PC-9 (cell line): ENCODE results near the gene AGAP1. TPM values are rescaled to one million over a fixed set of nuclear protein-coding genes. Genes with fewer than 3 reads are reported as not detected.

Experiments used
- BruUV-seq: library from RNA; stranded (reverse); fragments of 400-500 nt; replicated peaks from 2 replicates; lab custom pipeline; 2021; lab: Mats Ljungman, UMichigan
- CTCF ChIA-PET: fragments of 300-600 bp; sonication (Branson Sonifier 250); formaldehyde crosslinking; loops from one replicate; lab custom pipeline; 2022; ENCODE audit warnings: antibody characterized with exemption; lab: Charles Lee
- POLR2A ChIA-PET: fragments of 300-600 bp; sonication (Branson Sonifier 250); formaldehyde crosslinking; loops from one replicate; lab custom pipeline; 2022; ENCODE audit warnings: antibody characterized with exemption; ENCODE audit not compliant: unreplicated experiment; lab: Charles Lee
- DNase-seq, 2 experiments: peaks; one replicate each; pipeline versions ENCODE4 v3.0.0 to v3.0.0-alpha.2; 2015 to 2022; ENCODE audit warnings: mixed read lengths in 1 of 2
- H2AFZ ChIP-seq: fragments of 200-600 bp; sonication (generic); 2 replicates; pipeline ENCODE4 v1.8.1; 2017; ENCODE audit warnings: antibody characterized with exemption
- H3F3A ChIP-seq: fragments of 200-600 bp; sonication (generic); 2 replicates; pipeline ENCODE4 v1.8.1; 2017; ENCODE audit warnings: antibody characterized with exemption, mild to moderate bottlenecking, low read depth; ENCODE audit not compliant: insufficient read depth
- H3K27ac ChIP-seq: fragments of 200-600 bp; sonication (generic); 2 replicates; pipeline ENCODE4 v1.6.1; 2016; ENCODE audit warnings: mixed run types
- H3K27me3 ChIP-seq: fragments of 200-600 bp; sonication (generic); 2 replicates; pipeline ENCODE4 v1.6.1; 2016; ENCODE audit warnings: low read depth, mixed run types; ENCODE audit not compliant: insufficient read depth
- H3K36me3 ChIP-seq: fragments of 200-600 bp; sonication (generic); 2 replicates; pipeline ENCODE4 v1.6.1; 2016; ENCODE audit warnings: low read depth, mixed run types
- H3K4me1 ChIP-seq: fragments of 200-600 bp; sonication (generic); replicated peaks from 2 replicates; pipeline ENCODE4 v1.6.1; 2016; ENCODE audit warnings: mixed run types; ENCODE audit not compliant: insufficient read depth
- H3K4me2 ChIP-seq: fragments of 200-600 bp; sonication (generic); 2 replicates; pipeline ENCODE4 v1.6.1; 2017; ENCODE audit warnings: mixed run types
- H3K4me3 ChIP-seq: fragments of 200-600 bp; sonication (generic); 2 replicates; pipeline ENCODE4 v1.6.1; 2016; ENCODE audit warnings: mixed run types
- H3K79me2 ChIP-seq: fragments of 200-600 bp; sonication (generic); 2 replicates; pipeline ENCODE4 v1.6.1; 2017; ENCODE audit warnings: low read depth, mixed run types
- H3K9me2 ChIP-seq: fragments of 200-600 bp; sonication (generic); 2 replicates; pipeline ENCODE4 v1.8.1; 2017; ENCODE audit warnings: mild to moderate bottlenecking; ENCODE audit not compliant: insufficient read depth
- H3K9me3 ChIP-seq: fragments of 200-600 bp; sonication (generic); 2 replicates; pipeline ENCODE4 v1.8.1; 2016; ENCODE audit warnings: low read depth; ENCODE audit not compliant: insufficient read depth
- H4K20me1 ChIP-seq: fragments of 200-600 bp; sonication (generic); 2 replicates; pipeline ENCODE4 v1.8.1; 2017; ENCODE audit not compliant: insufficient read depth
- CTCF ChIP-seq: fragments of 200-600 bp; sonication (generic); conservative IDR thresholded peaks from 2 replicates; pipeline ENCODE4 v1.6.1; 2017; ENCODE audit warnings: mixed run types, antibody characterized with exemption, mild to moderate bottlenecking, moderate library complexity
- EZH2 ChIP-seq: fragments of 200-600 bp; sonication (generic); IDR thresholded peaks from 2 replicates; pipeline ENCODE4 v1.8.0; 2017; ENCODE audit warnings: antibody characterized with exemption, low read depth
- intact Hi-C: fragments of 100-400 bp; cut with micrococcal nuclease; formaldehyde crosslinking; loops from one replicate; pipeline ENCODE4 v1.10.0; 2022; ENCODE audit not compliant: unreplicated experiment
- total RNA-seq: library from RNA; stranded (reverse); gene quantifications from 2 replicates; pipeline ENCODE4 v1.2.3, GENCODE V29; 2021

The AGAP1 gene
- total RNA-seq, 1 experiment from 2014 or later = 91.4 TPM

GRCh38 chr2:235836491-235836911 is 342.7 kb downstream of the AGAP1 start:
- peak; percentile 73 to 87 for DNase-seq
- Histone ChIP-seq H3K27me3 (no peaks in the 10 kb centered on the region), H4K20me1 (peaks cover 20% of the 10 kb centered on the region), H3K4me2 (peak overlapping the region; percentile 45), H3K4me1 (peaks cover 19% of the 10 kb centered on the region), H3F3A (peaks cover 11% of the 10 kb centered on the region; the same call in 1 of the 2 replicates), H3K36me3 (0 out of 2 replicates have a peak, but pooled peaks cover 9% of the 10 kb centered on the region), H3K79me2 (peaks cover 6% of the 10 kb centered on the region; the same call in 1 of the 2 replicates), H2AFZ (no peak overlapping the region), H3K9me3 (no peaks in the 10 kb centered on the region), H3K27ac (peak overlapping the region; percentile 31; the same call in 1 of the 2 replicates), H3K4me3 (no peak overlapping the region), H3K9me2 (no peaks in the 10 kb centered on the region)
- no TSS peak for BruUV-seq
- CTCF ChIA-PET = no interaction called here
- intact Hi-C loops = no loop called here
- POLR2A ChIA-PET = interaction anchor here (0.6 to 0.7 kb wide), 2 partner anchors 127 to 403 kb away, joined by 3 to 6 read pairs; no protein-coding TSS in a partner anchor
- TF ChIP-seq EZH2 = no peak
- TF ChIP-seq CTCF = no peak

GRCh38 chr2:235839226-235839625 is 345.4 kb downstream of the AGAP1 start:
- no TSS peak for BruUV-seq
- TF ChIP-seq CTCF (no peak), EZH2 (no peak)
- no peaks in the 10 kb centered on the region for H3K9me3 ChIP-seq
- no peaks in the 10 kb centered on the region for H3K27me3 ChIP-seq
- H2AFZ ChIP-seq = no peak overlapping the region
- peaks cover 11% of the 10 kb centered on the region; the same call in 1 of the 2 replicates for H3F3A ChIP-seq
- no peaks in the 10 kb centered on the region for H3K9me2 ChIP-seq
- H3K27ac ChIP-seq = no peak overlapping the region
- peaks cover 19% of the 10 kb centered on the region for H4K20me1 ChIP-seq
- POLR2A ChIA-PET = no interaction called here
- H3K4me1 ChIP-seq = peaks cover 19% of the 10 kb centered on the region
- H3K4me3 ChIP-seq = no peak overlapping the region
- no peak overlapping the region for H3K4me2 ChIP-seq
- peaks cover 6% of the 10 kb centered on the region; the same call in 1 of the 2 replicates for H3K79me2 ChIP-seq
- intact Hi-C loops = no loop called here
- H3K36me3 ChIP-seq = no peaks in the 10 kb centered on the region
- CTCF ChIA-PET = no interaction called here
- DNase-seq = no peak

DNA sequence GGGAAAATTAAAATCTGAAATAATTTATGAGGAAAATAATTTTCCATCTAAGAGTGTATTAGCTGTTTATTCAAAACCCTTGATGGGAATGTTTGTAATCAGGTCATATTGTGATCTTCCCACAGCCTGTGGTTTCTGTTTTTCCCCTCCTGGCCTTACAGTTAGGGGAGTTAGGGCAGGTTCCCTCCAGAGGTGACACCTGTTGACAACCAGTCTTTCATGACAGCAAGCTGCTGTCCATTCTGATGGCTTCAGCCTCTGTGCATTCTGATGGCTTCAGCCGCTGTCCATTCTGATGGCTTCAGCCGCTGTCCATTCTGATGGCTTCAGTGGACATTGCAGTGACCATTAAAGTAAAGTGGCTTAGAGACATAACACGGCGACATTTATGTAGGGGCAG is 346.1 kb downstream of the AGAP1 start:
- peaks cover 19% of the 10 kb centered on the region for H4K20me1 ChIP-seq
- H3K9me3 ChIP-seq = no peaks in the 10 kb centered on the region
- TF ChIP-seq CTCF (no peak), EZH2 (no peak)
- BruUV-seq = no TSS peak
- H2AFZ ChIP-seq = no peak overlapping the region
- DNase-seq = no peak
- peaks cover 19% of the 10 kb centered on the region for H3K4me1 ChIP-seq
- POLR2A ChIA-PET = no interaction called here
- H3K4me2 ChIP-seq = no peak overlapping the region
- H3K27ac ChIP-seq = no peak overlapping the region
- H3K27me3 ChIP-seq = no peaks in the 10 kb centered on the region
- peaks cover 6% of the 10 kb centered on the region; the same call in 1 of the 2 replicates for H3K79me2 ChIP-seq
- H3F3A ChIP-seq = peaks cover 11% of the 10 kb centered on the region; the same call in 1 of the 2 replicates
- H3K36me3 ChIP-seq = no peaks in the 10 kb centered on the region
- H3K9me2 ChIP-seq = no peaks in the 10 kb centered on the region
- intact Hi-C loops = no loop called here
- CTCF ChIA-PET = no interaction called here
- H3K4me3 ChIP-seq = no peak overlapping the region
